B cell (primary cell): ENCODE results near the gene AMH. TPM values are rescaled to one million over a fixed set of nuclear protein-coding genes. Genes with fewer than 3 reads are reported as not detected.

Source experiments
- ATAC-seq: fragments of 200-7000 bp; cut with Tn5 transposase; one replicate; pipeline ENCODE4 v1.10.0; 2021; ENCODE audit warnings: low read depth, mild to moderate bottlenecking, moderate number of reproducible peaks, moderate library complexity
- CTCF ChIA-PET: fragments of 350-600 bp; sonication (Branson Sonifier 250); formaldehyde crosslinking; loops from one replicate; lab custom pipeline; 2021; ENCODE audit warnings: antibody characterized with exemption, inconsistent platforms; lab: Charles Lee
- POLR2A ChIA-PET: fragments of 350-600 bp; sonication (Branson Sonifier 250); formaldehyde crosslinking; loops from one replicate; lab custom pipeline; 2021; ENCODE audit warnings: antibody characterized with exemption; lab: Charles Lee
- DNase-seq: peaks from one replicate; pipeline ENCODE4 v3.0.0; 2013
- H2AFZ ChIP-seq: 2 replicates; pipeline ENCODE4 v1.6.1; 2012; ENCODE audit warnings: mild to moderate bottlenecking, low read depth, low read length; ENCODE audit not compliant: insufficient read depth, poor library complexity, severe bottlenecking
- H3K27ac ChIP-seq, 2 donors: 1 replicate in 1 of 2; 2 replicates in 1 of 2; pipeline ENCODE4 v1.5.1; 2012 to 2013; ENCODE audit warnings: low read length in 2 of 2, mild to moderate bottlenecking in 2 of 2, moderate library complexity in 1 of 2
- H3K27me3 ChIP-seq, 4 experiments: fragments of 200-600 bp in 1 of 4; sonication (generic) in 1 of 4; replicated peaks in 1 of 4; 1 replicate in 2 of 4; 2 replicates in 2 of 4; pipeline versions ENCODE4 v1.6.1 to v1.7.0; 2013 to 2016; ENCODE audit warnings: low read length in 3 of 4, mild to moderate bottlenecking in 2 of 4, mixed read lengths in 1 of 4, moderate library complexity in 1 of 4; ENCODE audit not compliant: insufficient read depth in 4 of 4, control insufficient read depth in 3 of 4; ENCODE audit errors: control extremely low read depth in 1 of 4
- H3K36me3 ChIP-seq, 2 experiments: replicated peaks in 1 of 2; 1 replicate in 1 of 2; 2 replicates in 1 of 2; pipeline versions ENCODE4 v1.6.1 to v1.7.1; 2013; ENCODE audit warnings: low read length in 1 of 2; ENCODE audit not compliant: insufficient read depth in 2 of 2, control insufficient read depth in 1 of 2; ENCODE audit errors: control extremely low read depth in 1 of 2, extremely low read depth in 1 of 2
- H3K4me1 ChIP-seq, 2 donors: fragments of 200-600 bp in 1 of 2; sonication (generic) in 1 of 2; 1 replicate in 1 of 2; 2 replicates in 1 of 2; pipeline versions ENCODE4 v1.5.1 to v1.6.1; 2013 to 2017; ENCODE audit warnings: low read length in 2 of 2; ENCODE audit not compliant: control insufficient read depth in 2 of 2, insufficient read depth in 2 of 2
- H3K4me2 ChIP-seq: replicated peaks from 2 replicates; pipeline ENCODE3; 2012; ENCODE audit warnings: mild to moderate bottlenecking, low read depth, low read length; ENCODE audit not compliant: poor library complexity, severe bottlenecking
- H3K4me3 ChIP-seq, 5 experiments: fragments of 200-600 bp in 1 of 5; sonication (generic) in 1 of 5; 1 replicate in 3 of 5; 2 replicates in 2 of 5; pipeline versions ENCODE4 v1.5.1 to v1.7.0; 2011 to 2016; ENCODE audit warnings: low read length in 4 of 5, mild to moderate bottlenecking in 4 of 5, low read depth in 2 of 5, control low read depth in 1 of 5, moderate library complexity in 1 of 5; ENCODE audit not compliant: insufficient read depth in 1 of 5; ENCODE audit errors: control extremely low read depth in 1 of 5, extremely low read depth in 1 of 5
- H3K79me2 ChIP-seq: fragments of 200-600 bp; sonication (generic); one replicate; pipeline ENCODE4 v1.6.0; 2016; ENCODE audit warnings: low read length; ENCODE audit not compliant: control insufficient read depth, insufficient read depth
- H3K9ac ChIP-seq: fragments of 200-600 bp; sonication (generic); 2 replicates; pipeline ENCODE4 v1.6.1; 2017; ENCODE audit warnings: mild to moderate bottlenecking, low read length, moderate library complexity
- H3K9me3 ChIP-seq, 3 donors: one replicate each; pipeline versions ENCODE4 v1.6.1 to v1.7.1; 2013; ENCODE audit warnings: low read length in 2 of 3; ENCODE audit not compliant: control insufficient read depth in 2 of 3, insufficient read depth in 1 of 3; ENCODE audit errors: control extremely low read depth in 1 of 3
- H4K20me1 ChIP-seq: 2 replicates; pipeline ENCODE4 v1.6.0; 2012; ENCODE audit warnings: mild to moderate bottlenecking, low read length; ENCODE audit not compliant: insufficient read depth, control insufficient read depth, poor library complexity, severe bottlenecking
- H3K27ac Mint-ChIP-seq: one replicate; pipeline ENCODE4 v1.8.0; 2021; ENCODE audit warnings: mixed read lengths
- H3K27me3 Mint-ChIP-seq: one replicate; pipeline ENCODE4 v1.8.0; 2021; ENCODE audit warnings: mixed read lengths
- H3K4me1 Mint-ChIP-seq: one replicate; pipeline ENCODE4 v1.8.0; 2021; ENCODE audit warnings: mixed read lengths
- H3K4me3 Mint-ChIP-seq: one replicate; pipeline ENCODE4 v1.8.0; 2021; ENCODE audit warnings: mixed read lengths
- H3K9me3 Mint-ChIP-seq: one replicate; pipeline ENCODE4 v1.8.0; 2022; ENCODE audit warnings: mixed read lengths; ENCODE audit not compliant: insufficient read depth
- CTCF ChIP-seq: fragments of 200-600 bp; IDR thresholded peaks from one replicate; pipeline ENCODE4 v1.8.0; 2022; ENCODE audit warnings: antibody characterized with exemption, mild to moderate bottlenecking
- EZH2 ChIP-seq: IDR thresholded peaks from 2 replicates; pipeline ENCODE4 v1.6.1; 2012; ENCODE audit warnings: borderline replicate concordance, low read depth, mild to moderate bottlenecking, moderate library complexity, low read length; ENCODE audit not compliant: insufficient read depth, poor library complexity, severe bottlenecking
- WGBS: methylation state at CpG from one replicate; pipeline ENCODE4 v1.1.5; 2013; ENCODE audit warnings: missing lambda C conversion rate; ENCODE audit not compliant: insufficient coverage; 5-methylcytosine and 5-hydroxymethylcytosine counted together
- intact Hi-C: fragments of 100-400 bp; cut with micrococcal nuclease; formaldehyde crosslinking; loops from one replicate; pipeline ENCODE4 v1.10.0; 2022
- polyA plus RNA-seq: library from polyadenylated mRNA; depleted of rRNA; stranded (reverse); fragments of >200 nt; gene quantifications from 2 replicates; pipeline ENCODE4 v1.2.3, GENCODE V29; 2012
- total RNA-seq, 2 donors: library from RNA; stranded (reverse); fragments of 120-200 nt in 1 of 2; gene quantifications; 1 replicate in 1 of 2; 2 replicates in 1 of 2; pipeline versions ENCODE4 v1.2.3 to v1.2.4, GENCODE V29; 2013 to 2022

AMH gene
- total and polyA plus RNA-seq, 2 donors (not counting 1 experiment from before 2014, with no cell fraction given): 1.5 to 4.5 TPM

GRCh38 chr19:2219726-2220125 is 29.4 kb upstream of the AMH start:
- H3K4me3 ChIP-seq: no peak overlapping the region
- H3K27me3 ChIP-seq: no peaks in the 10 kb centered on the region
- H3K79me2 ChIP-seq: peaks cover 12% of the 10 kb centered on the region
- no peaks in the 10 kb centered on the region for H3K9me3 Mint-ChIP-seq
- H3K9ac ChIP-seq: no peak overlapping the region
- H3K27ac ChIP-seq: no peak overlapping the region
- ChIA-PET CTCF (no interaction called here), POLR2A (no interaction called here)
- H4K20me1 ChIP-seq: peaks cover 9% of the 10 kb centered on the region
- H3K36me3 ChIP-seq: peaks cover 0 to 59% of the 10 kb centered on the region in 2 experiments
- intact Hi-C loops: no loop called here
- no peak overlapping the region for H3K4me2 ChIP-seq
- H2AFZ ChIP-seq: no peak overlapping the region
- no peak for ATAC-seq
- DNase-seq: no peak
- no peaks in the 10 kb centered on the region for H3K27me3 Mint-ChIP-seq
- no peak overlapping the region for H3K27ac Mint-ChIP-seq
- H3K4me1 ChIP-seq: peaks cover 13 to 20% of the 10 kb centered on the region in 2 donors
- H3K9me3 ChIP-seq: no peaks in the 10 kb centered on the region
- H3K4me3 Mint-ChIP-seq: no peak overlapping the region
- H3K4me1 Mint-ChIP-seq: peaks cover 25% of the 10 kb centered on the region
- WGBS: 99% methylated on average over 21 of the region's 21 CpGs
- TF ChIP-seq EZH2: no peak
- TF ChIP-seq CTCF: no peak

- no peak overlapping the region for H2AFZ ChIP-seq
- H3K4me2 ChIP-seq: no peak overlapping the region
- Mint-ChIP-seq H3K27ac (no peak overlapping the region), H3K4me1 (peaks cover 29% of the 10 kb centered on the region), H3K4me3 (no peak overlapping the region), H3K9me3 (no peaks in the 10 kb centered on the region), H3K27me3 (no peaks in the 10 kb centered on the region)
- peaks cover 9% of the 10 kb centered on the region for H4K20me1 ChIP-seq
- peaks cover 16 to 25% of the 10 kb centered on the region in 2 donors for H3K4me1 ChIP-seq
- H3K27ac ChIP-seq: no peak overlapping the region
- 97% methylated on average over 20 of the region's 20 CpGs for WGBS
- H3K79me2 ChIP-seq: peaks cover 7% of the 10 kb centered on the region
- intact Hi-C loops: no loop called here
- H3K36me3 ChIP-seq: peaks cover 0 to 58% of the 10 kb centered on the region in 2 experiments
- ChIA-PET CTCF (interaction anchor here (0.7 to 2.7 kb wide), 5 partner anchors 17 to 67 kb away, joined by 3 to 13 read pairs (median 4); no protein-coding TSS in a partner anchor), POLR2A (interaction anchor here (0.9 kb wide), 1 partner anchor 65 kb away, joined by 4 read pairs; no protein-coding TSS in a partner anchor)
- H3K4me3 ChIP-seq: no peak overlapping the region
- ATAC-seq: no peak
- no peaks in the 10 kb centered on the region for H3K9me3 ChIP-seq
- no peak overlapping the region for H3K9ac ChIP-seq
- no peaks in the 10 kb centered on the region for H3K27me3 ChIP-seq
- no peak for DNase-seq
- TF ChIP-seq EZH2 (no peak), CTCF (no peak)
These were observed 27.8 kb upstream of the AMH start for GRCh38 chr19:2221250-2221831.
